RWPE1 (cell line): Measurements from ENCODE around the gene GPATCH11.

ENCODE experiments used
- CTCF ChIA-PET: fragments of 350-600 bp; sonication (Branson Sonifier 250); formaldehyde crosslinking; extraction: SDS; loops from one replicate; lab custom pipeline; 2021; lab: Yijun Ruan, JAX
- POLR2A ChIA-PET: fragments of 400-600 bp; formaldehyde crosslinking; extraction: SDS; loops from one replicate; lab custom pipeline; 2020; ENCODE audit warnings: antibody characterized with exemption; ENCODE audit not compliant: low non-redundant PET; lab: Yijun Ruan, JAX
- DNase-seq: peaks from one replicate; pipeline ENCODE4 v3.0.0; 2012; ENCODE audit warnings: low spot score
- H3K27ac ChIP-seq: fragments of 450-650 bp; 2 replicates; pipeline ENCODE4 v1.5.1; 2017
- TF ChIP-seq, protein P1 (sequence below): fragments of 450-650 bp; conservative IDR thresholded peaks from 2 replicates; pipeline ENCODE4 v1.5.1; 2017; ENCODE audit warnings: low read depth, mild to moderate bottlenecking

Gene GPATCH11

DNA sequence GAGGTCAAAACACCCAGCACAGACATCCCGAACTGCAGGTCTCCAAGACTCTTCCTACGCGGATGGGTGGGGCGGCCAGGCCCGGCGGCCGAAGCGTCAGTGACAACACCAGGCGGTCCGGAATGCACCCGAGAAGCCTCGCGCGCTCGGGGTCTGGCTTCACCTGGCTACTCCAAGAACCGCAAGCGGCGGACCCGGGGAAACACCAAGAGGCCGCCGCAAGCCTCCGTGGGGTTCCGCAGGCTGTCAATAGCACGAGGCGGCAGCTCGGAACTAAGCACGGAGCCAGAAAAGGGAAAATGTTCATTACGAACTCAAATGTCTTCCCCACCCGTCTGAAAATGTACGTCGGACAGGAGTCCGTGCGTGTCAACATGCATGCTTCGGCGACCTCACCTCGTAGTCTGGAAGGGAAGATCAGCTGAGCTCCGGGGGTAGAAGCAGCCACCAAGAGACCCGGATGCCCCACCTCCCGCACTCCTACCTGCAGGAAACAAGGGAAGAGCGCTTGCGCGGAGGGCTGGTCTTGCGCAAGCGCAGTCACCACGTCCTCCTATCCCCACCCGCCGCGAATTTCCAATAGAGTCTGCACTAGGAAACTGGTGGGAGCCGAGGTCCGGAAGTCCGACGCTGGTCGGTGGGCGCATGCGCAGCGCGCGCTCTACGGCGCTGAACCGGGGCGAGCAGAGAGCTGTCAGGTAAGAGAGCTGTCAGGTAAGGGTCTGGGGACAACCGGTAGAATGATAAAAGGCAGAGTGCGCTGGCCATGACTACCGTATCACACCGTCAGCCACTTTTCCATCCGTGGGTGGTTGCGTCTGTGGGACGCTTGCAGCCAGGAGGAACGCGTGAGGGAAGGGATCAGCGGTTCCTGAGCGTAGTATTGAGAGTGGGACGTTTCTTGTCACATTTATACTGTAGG lies at the start of gene GPATCH11, which contains the start of gene HEATR5B:
Gene GPATCH11, plus strand, starts transcription at position 646 of the 922 bp plus-strand sequence. CDS start 3,864 bp downstream, outside the sequence.
Gene HEATR5B, minus strand, starts transcription at position 500 of the 922 bp plus-strand sequence. CDS start 958 bp downstream, outside the sequence.
- CTCF ChIA-PET: no interaction called here
- peak; percentile 99 for DNase-seq
- TF ChIP-seq, protein P1, sequence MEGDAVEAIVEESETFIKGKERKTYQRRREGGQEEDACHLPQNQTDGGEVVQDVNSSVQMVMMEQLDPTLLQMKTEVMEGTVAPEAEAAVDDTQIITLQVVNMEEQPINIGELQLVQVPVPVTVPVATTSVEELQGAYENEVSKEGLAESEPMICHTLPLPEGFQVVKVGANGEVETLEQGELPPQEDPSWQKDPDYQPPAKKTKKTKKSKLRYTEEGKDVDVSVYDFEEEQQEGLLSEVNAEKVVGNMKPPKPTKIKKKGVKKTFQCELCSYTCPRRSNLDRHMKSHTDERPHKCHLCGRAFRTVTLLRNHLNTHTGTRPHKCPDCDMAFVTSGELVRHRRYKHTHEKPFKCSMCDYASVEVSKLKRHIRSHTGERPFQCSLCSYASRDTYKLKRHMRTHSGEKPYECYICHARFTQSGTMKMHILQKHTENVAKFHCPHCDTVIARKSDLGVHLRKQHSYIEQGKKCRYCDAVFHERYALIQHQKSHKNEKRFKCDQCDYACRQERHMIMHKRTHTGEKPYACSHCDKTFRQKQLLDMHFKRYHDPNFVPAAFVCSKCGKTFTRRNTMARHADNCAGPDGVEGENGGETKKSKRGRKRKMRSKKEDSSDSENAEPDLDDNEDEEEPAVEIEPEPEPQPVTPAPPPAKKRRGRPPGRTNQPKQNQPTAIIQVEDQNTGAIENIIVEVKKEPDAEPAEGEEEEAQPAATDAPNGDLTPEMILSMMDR: no peak
- peak within 1 kb of the TSS; percentile 80 for H3K27ac ChIP-seq
- POLR2A ChIA-PET: no interaction called here

DNA sequence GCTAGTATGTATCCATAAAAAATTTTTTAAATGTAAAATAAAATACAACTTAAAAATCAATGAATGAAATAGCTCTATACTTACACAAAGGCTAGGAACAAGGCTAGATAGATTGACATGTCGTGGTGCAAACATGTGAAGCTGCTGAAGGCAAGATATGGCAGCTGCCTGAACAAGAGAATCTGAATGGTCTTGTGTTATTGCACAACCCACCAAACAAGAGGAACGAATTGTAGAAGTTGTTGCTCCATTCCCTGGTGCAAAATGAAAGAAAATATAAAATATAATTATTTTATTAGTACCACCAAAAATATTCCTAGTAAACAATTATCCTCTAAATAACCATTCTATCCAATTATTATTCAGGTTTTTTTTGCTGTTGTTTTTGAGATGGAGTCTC lies 46.5 kb upstream of the GPATCH11 start:
- CTCF ChIA-PET: no interaction called here
- H3K27ac ChIP-seq: no peak overlapping the region
- TF ChIP-seq, protein P1: no peak
- no peak for DNase-seq
- POLR2A ChIA-PET: no interaction called here

DNA sequence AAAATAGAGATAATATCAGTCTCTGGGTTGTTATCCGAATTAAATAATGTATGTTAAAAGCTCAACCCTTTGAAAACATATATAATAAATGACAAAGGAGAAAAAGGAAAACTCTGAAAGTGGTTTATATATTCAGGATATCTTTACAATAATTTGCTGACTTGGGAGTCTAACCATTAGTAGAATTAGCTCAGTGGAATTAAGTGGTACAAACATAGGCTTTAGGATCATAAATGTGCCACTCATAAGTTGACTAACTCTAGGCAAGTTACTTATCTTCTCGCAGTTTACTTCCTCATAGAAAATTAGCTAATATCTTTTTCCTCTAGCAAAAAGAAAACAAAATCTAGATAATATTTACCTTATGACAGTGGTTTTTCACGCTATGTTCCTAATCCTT lies 44.7 kb upstream of the GPATCH11 start:
- TF ChIP-seq, protein P1: no peak
- no peak overlapping the region for H3K27ac ChIP-seq
- ChIA-PET CTCF (no interaction called here), POLR2A (no interaction called here)
- no peak for DNase-seq

DNA sequence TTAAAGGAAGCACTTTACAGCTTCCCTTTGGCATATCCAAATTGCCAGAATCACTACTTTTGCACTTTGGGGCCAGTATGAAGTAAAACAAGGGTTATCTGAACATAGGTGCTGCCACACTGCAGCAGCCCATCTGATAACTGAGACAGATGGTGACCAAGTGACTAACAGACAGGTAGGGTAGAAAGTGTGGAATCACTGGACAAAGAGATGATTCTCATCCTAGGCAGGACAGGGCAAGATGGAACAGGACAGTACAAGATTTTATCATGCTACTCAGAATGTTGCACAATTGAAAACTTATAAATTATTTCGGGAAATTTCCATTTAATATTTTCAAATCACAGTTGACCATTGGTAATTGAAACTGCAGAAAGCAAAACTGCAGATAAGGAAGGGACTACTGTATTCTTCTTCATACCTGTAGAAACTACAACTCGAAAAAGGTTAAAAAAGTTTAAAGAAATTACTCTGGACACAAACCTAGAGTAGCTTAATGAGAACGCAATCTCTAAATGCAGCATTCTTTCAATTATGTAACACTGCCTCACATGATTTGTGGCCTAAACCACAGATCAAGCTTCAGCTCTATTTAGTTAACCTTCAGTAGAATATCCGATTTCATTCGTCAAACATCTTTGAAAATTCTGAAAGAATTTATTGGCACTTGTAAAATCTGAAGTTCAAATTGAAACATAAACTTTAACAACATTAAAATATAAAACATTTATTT lies 31.6 kb upstream of the GPATCH11 start:
- ChIA-PET CTCF (no interaction called here), POLR2A (no interaction called here)
- TF ChIP-seq, protein P1: no peak
- no peak overlapping the region for H3K27ac ChIP-seq
- DNase-seq: peak; percentile 41

DNA sequence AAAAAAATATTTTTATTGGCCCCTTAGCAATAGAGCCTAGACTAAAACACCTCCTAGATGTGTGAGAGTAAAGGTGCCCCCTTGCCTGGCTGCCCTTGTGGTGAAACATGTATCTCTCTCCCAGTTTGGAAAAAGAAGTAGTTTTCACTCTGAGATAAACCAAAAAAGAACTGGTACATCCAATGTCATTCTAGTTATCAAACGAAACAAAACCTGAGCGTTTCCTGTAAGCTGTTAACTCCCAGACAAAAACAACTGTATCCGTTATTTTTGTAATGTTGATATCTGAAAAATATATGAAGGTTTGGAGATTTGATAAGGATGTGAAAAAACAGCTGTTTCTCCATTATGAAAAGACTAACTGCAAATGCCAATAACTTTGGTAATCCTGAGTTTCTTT lies 24.5 kb upstream of the GPATCH11 start:
- DNase-seq: no peak
- TF ChIP-seq, protein P1: no peak
- ChIA-PET CTCF (no interaction called here), POLR2A (no interaction called here)
- H3K27ac ChIP-seq: no peak overlapping the region

DNA sequence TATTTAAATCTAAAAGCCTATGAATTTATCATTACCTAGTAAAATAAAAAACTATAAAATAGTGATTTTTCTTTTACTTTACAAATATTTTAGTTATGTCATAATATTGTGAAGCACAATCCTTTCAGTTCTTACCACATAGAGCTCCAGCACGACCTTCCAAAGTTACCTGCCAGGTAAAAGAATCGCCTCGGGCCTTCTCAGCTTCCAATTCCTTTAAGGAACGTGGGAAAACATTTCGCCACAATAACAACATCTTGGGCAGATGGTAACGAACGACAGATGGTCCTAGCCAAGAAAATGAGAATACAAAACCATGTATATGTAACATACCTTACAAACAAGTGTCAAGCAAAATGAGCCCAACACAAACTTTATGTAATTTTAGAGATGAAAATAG lies 23.9 kb upstream of the GPATCH11 start:
- no peak overlapping the region for H3K27ac ChIP-seq
- TF ChIP-seq, protein P1: no peak
- CTCF ChIA-PET: no interaction called here
- POLR2A ChIA-PET: no interaction called here
- no peak for DNase-seq
